Trophoblast cell (in vitro differentiated cells and primary cell): ENCODE data around the gene ZNF394.
A peak's percentile ranks its signal among the peaks of the same experiment; 100 is the strongest.

Experiments used
- DNase-seq, 2 donors: peaks; one replicate each; pipeline ENCODE4 v3.0.0-alpha.2; 2016
- H2AFZ ChIP-seq: 2 replicates; pipeline ENCODE4 v1.6.1; 2013; ENCODE audit warnings: low read length, moderate library complexity, mild to moderate bottlenecking; ENCODE audit not compliant: insufficient read depth, poor library complexity
- H2AK5ac ChIP-seq: 2 replicates; pipeline ENCODE4 v1.6.1; 2013; ENCODE audit warnings: mild to moderate bottlenecking, low read length
- H2BK120ac ChIP-seq: 2 replicates; pipeline ENCODE4 v1.6.1; 2013; ENCODE audit warnings: low read length, mild to moderate bottlenecking, moderate library complexity; ENCODE audit not compliant: insufficient read depth, poor library complexity
- H2BK12ac ChIP-seq: 2 replicates; pipeline ENCODE4 v1.6.1; 2013; ENCODE audit warnings: mild to moderate bottlenecking, low read length, moderate library complexity
- H2BK5ac ChIP-seq: 2 replicates; pipeline ENCODE4 v1.6.1; 2013; ENCODE audit warnings: low read length, low read depth, moderate library complexity, mild to moderate bottlenecking; ENCODE audit not compliant: poor library complexity
- H3K14ac ChIP-seq: 2 replicates; pipeline ENCODE4 v1.6.1; 2013; ENCODE audit warnings: mild to moderate bottlenecking, low read length
- H3K18ac ChIP-seq: 2 replicates; pipeline ENCODE4 v1.6.1; 2013; ENCODE audit warnings: mild to moderate bottlenecking, low read length
- H3K23ac ChIP-seq: 2 replicates; pipeline ENCODE4 v1.6.1; 2013; ENCODE audit warnings: low read length
- H3K27ac ChIP-seq: 2 replicates; pipeline ENCODE4 v1.5.1; 2013; ENCODE audit warnings: low read depth, mild to moderate bottlenecking, inconsistent platforms, low read length, moderate library complexity
- H3K27me3 ChIP-seq: 2 replicates; pipeline ENCODE4 v1.6.1; 2013; ENCODE audit warnings: inconsistent platforms, mild to moderate bottlenecking, low read length, moderate library complexity; ENCODE audit not compliant: insufficient read depth
- H3K36me3 ChIP-seq, 2 experiments: 1 replicate in 1 of 2; 2 replicates in 1 of 2; pipeline ENCODE4 v1.6.1; 2013; ENCODE audit warnings: low read length in 2 of 2, mild to moderate bottlenecking in 2 of 2, moderate library complexity in 1 of 2; ENCODE audit not compliant: insufficient read depth in 2 of 2, control insufficient read depth in 1 of 2
- H3K4ac ChIP-seq: 2 replicates; pipeline ENCODE4 v1.6.1; 2013; ENCODE audit warnings: low read depth, mild to moderate bottlenecking, low read length, moderate library complexity
- H3K4me1 ChIP-seq, 2 experiments: 1 replicate in 1 of 2; 2 replicates in 1 of 2; pipeline ENCODE4 v1.6.1; 2013; ENCODE audit warnings: low read length in 2 of 2, mild to moderate bottlenecking in 2 of 2, moderate library complexity in 1 of 2; ENCODE audit not compliant: insufficient read depth in 2 of 2, control insufficient read depth in 1 of 2
- H3K4me2 ChIP-seq: 2 replicates; pipeline ENCODE4 v1.6.1; 2013; ENCODE audit warnings: inconsistent platforms, mild to moderate bottlenecking, low read length, moderate library complexity
- H3K4me3 ChIP-seq: 2 replicates; pipeline ENCODE4 v1.5.1; 2013; ENCODE audit warnings: mild to moderate bottlenecking, low read depth, low read length, inconsistent platforms
- H3K79me1 ChIP-seq: one replicate; pipeline ENCODE4 v1.6.1; 2013; ENCODE audit warnings: low read length
- H3K79me2 ChIP-seq: 2 replicates; pipeline ENCODE4 v1.6.1; 2013; ENCODE audit warnings: low read length, mild to moderate bottlenecking; ENCODE audit not compliant: control insufficient read depth, insufficient read depth, poor library complexity
- H3K9ac ChIP-seq: 2 replicates; pipeline ENCODE4 v1.6.1; 2013; ENCODE audit warnings: mild to moderate bottlenecking, low read length
- H3K9me3 ChIP-seq: 2 replicates; pipeline ENCODE4 v1.6.1; 2013; ENCODE audit warnings: low read depth, mild to moderate bottlenecking, control low read depth, inconsistent platforms, low read length; ENCODE audit not compliant: insufficient read depth
- H4K12ac ChIP-seq: 2 replicates; pipeline ENCODE4 v1.6.1; 2013; ENCODE audit warnings: low read depth, mild to moderate bottlenecking, low read length, moderate library complexity
- H4K8ac ChIP-seq: 2 replicates; pipeline ENCODE4 v1.6.1; 2013; ENCODE audit warnings: low read depth, mild to moderate bottlenecking, low read length, moderate library complexity
- H4K91ac ChIP-seq: one replicate; pipeline ENCODE4 v1.6.1; 2013; ENCODE audit warnings: low read depth, mild to moderate bottlenecking, low read length, moderate library complexity
- WGBS: extraction: QIAGEN DNeasy Blood & Tissue Kit; methylation state at CpG from one replicate; pipeline ENCODE4 v1.1.7; 2013; ENCODE audit warnings: missing lambda C conversion rate; ENCODE audit not compliant: insufficient read length, insufficient coverage; ENCODE audit errors: extremely low coverage; 5-methylcytosine and 5-hydroxymethylcytosine counted together

The ZNF394 gene

GRCh38 chr7:99485094-99485493 is 15.0 kb downstream of the ZNF394 start:
- no peak overlapping the region for H2BK120ac ChIP-seq
- no peak overlapping the region for H3K23ac ChIP-seq
- no peak overlapping the region for H3K18ac ChIP-seq
- H3K4ac ChIP-seq: no peak overlapping the region
- no peak overlapping the region for H3K27ac ChIP-seq
- H2BK5ac ChIP-seq: no peak overlapping the region
- no peaks in the 10 kb centered on the region for H3K9me3 ChIP-seq
- H3K4me3 ChIP-seq: no peak overlapping the region
- H2AK5ac ChIP-seq: no peak overlapping the region
- no peak for DNase-seq
- no peak overlapping the region for H3K14ac ChIP-seq
- no peak overlapping the region for H3K4me2 ChIP-seq
- peaks cover 6 to 23% of the 10 kb centered on the region in 2 experiments for H3K36me3 ChIP-seq
- no peak overlapping the region for H2AFZ ChIP-seq
- H4K8ac ChIP-seq: no peak overlapping the region
- no peaks in the 10 kb centered on the region for H3K79me1 ChIP-seq
- H3K79me2 ChIP-seq: no peaks in the 10 kb centered on the region
- no peak overlapping the region for H4K12ac ChIP-seq
- no peak overlapping the region for H2BK12ac ChIP-seq
- H4K91ac ChIP-seq: no peak overlapping the region
- WGBS: no CpG with 5 or more reads among the region's 5 CpGs
- H3K4me1 ChIP-seq: no peaks in the 10 kb centered on the region
- no peaks in the 10 kb centered on the region for H3K27me3 ChIP-seq
- peak overlapping the region; percentile 57 for H3K9ac ChIP-seq

GRCh38 chr7:99478464-99479440 is 21.3 kb downstream of the ZNF394 start:
- H3K4me1 ChIP-seq: peaks cover 0 to 2% of the 10 kb centered on the region in 2 experiments
- H3K9me3 ChIP-seq: no peaks in the 10 kb centered on the region
- no peak overlapping the region for H2AK5ac ChIP-seq
- WGBS: no CpG with 5 or more reads among the region's 15 CpGs
- DNase-seq: no peak
- H3K23ac ChIP-seq: no peak overlapping the region
- no peak overlapping the region for H2BK5ac ChIP-seq
- H3K18ac ChIP-seq: no peak overlapping the region
- H2BK120ac ChIP-seq: no peak overlapping the region
- no peak overlapping the region for H2AFZ ChIP-seq
- no peak overlapping the region for H4K12ac ChIP-seq
- no peak overlapping the region for H4K91ac ChIP-seq
- no peak overlapping the region for H3K4me3 ChIP-seq
- no peak overlapping the region for H3K14ac ChIP-seq
- no peaks in the 10 kb centered on the region for H3K79me1 ChIP-seq
- H3K4ac ChIP-seq: no peak overlapping the region
- H3K9ac ChIP-seq: no peak overlapping the region
- no peak overlapping the region for H2BK12ac ChIP-seq
- peaks cover 16 to 38% of the 10 kb centered on the region in 2 experiments for H3K36me3 ChIP-seq
- H4K8ac ChIP-seq: no peak overlapping the region
- no peak overlapping the region for H3K4me2 ChIP-seq
- no peaks in the 10 kb centered on the region for H3K27me3 ChIP-seq
- peaks cover 3% of the 10 kb centered on the region for H3K79me2 ChIP-seq
- H3K27ac ChIP-seq: no peak overlapping the region

DNA sequence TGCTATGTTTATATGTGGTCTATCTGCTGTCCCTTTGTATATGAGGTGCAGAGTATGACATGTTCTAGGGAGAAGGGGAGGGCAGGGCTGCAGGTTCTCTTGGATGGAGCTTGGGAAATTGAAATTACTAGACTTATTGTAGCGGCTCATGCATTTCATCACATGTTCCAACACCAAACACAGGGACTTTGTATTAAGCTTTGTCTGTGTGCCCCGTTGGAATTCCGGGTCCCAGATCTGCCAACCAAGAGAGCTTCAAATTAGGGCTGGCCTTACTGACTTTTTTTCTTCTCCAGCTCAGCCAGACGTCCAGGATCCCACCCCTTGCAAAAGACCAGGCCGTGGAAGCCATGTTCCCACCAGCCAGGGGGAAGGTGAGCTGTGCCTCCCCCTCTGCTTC is 24.0 kb downstream of the ZNF394 start:
- Histone ChIP-seq H2AFZ (no peak overlapping the region), H3K4me3 (no peak overlapping the region), H3K79me2 (peaks cover 8% of the 10 kb centered on the region), H2BK12ac (no peak overlapping the region), H3K4ac (peak overlapping the region; percentile 39), H3K79me1 (peaks cover 7% of the 10 kb centered on the region), H3K27me3 (no peaks in the 10 kb centered on the region), H3K18ac (no peak overlapping the region), H3K27ac (no peak overlapping the region), H3K4me2 (no peak overlapping the region), H4K91ac (no peak overlapping the region), H2BK120ac (no peak overlapping the region), H4K8ac (no peak overlapping the region), H3K36me3 (peaks cover 16 to 31% of the 10 kb centered on the region in 2 experiments), H3K9me3 (no peaks in the 10 kb centered on the region), H3K4me1 (peaks cover 0 to 5% of the 10 kb centered on the region in 2 experiments), H3K9ac (no peak overlapping the region), H2BK5ac (no peak overlapping the region), H3K14ac (no peak overlapping the region), H4K12ac (no peak overlapping the region), H3K23ac (no peak overlapping the region), H2AK5ac (no peak overlapping the region)
- no peak for DNase-seq
- WGBS: no CpG with 5 or more reads among the region's 5 CpGs

DNA sequence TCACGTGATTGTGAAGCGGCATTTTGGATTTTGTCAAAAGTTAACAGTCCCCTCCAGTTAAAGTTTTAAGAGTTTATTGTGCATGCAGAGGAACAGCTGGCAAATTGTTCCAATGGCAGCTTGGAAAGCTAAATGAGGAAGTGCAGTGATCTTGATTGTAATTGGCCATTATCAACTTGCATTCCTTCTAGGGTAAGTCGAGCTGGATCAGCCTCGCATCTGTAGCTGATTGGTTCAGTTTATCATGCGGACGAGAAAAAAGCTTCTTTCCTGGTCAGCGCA is 26.8 kb downstream of the ZNF394 start:
- Histone ChIP-seq H3K79me2 (peaks cover 8% of the 10 kb centered on the region), H3K9ac (peak overlapping the region; percentile 89), H3K9me3 (no peaks in the 10 kb centered on the region), H2AK5ac (no peak overlapping the region), H2BK12ac (no peak overlapping the region), H4K91ac (peak overlapping the region; percentile 81), H2AFZ (peak overlapping the region; percentile 99), H3K23ac (peak overlapping the region; percentile 69), H3K36me3 (peaks cover 5 to 12% of the 10 kb centered on the region in 2 experiments), H4K12ac (peak overlapping the region; percentile 96), H4K8ac (no peak overlapping the region), H3K27ac (peak overlapping the region; percentile 63), H3K4me3 (peak overlapping the region; percentile 94), H3K4ac (peak overlapping the region; percentile 7), H3K79me1 (peaks cover 7% of the 10 kb centered on the region), H3K4me2 (peak overlapping the region; percentile 98), H2BK120ac (no peak overlapping the region), H3K18ac (no peak overlapping the region), H3K27me3 (no peaks in the 10 kb centered on the region), H2BK5ac (no peak overlapping the region), H3K14ac (no peak overlapping the region), H3K4me1 (peaks cover 0 to 5% of the 10 kb centered on the region in 2 experiments)
- DNase-seq: peak; percentile 21 to 59
- WGBS: no CpG with 5 or more reads among the region's 7 CpGs
